Measurements from ENCODE around the gene ZNF208.
"Not testable (repeated sequence)": the region's sequence is repeated elsewhere in the genome, so short reads cannot be mapped to it uniquely, and the experiment has no call there.

ZNF208 gene

DNA sequence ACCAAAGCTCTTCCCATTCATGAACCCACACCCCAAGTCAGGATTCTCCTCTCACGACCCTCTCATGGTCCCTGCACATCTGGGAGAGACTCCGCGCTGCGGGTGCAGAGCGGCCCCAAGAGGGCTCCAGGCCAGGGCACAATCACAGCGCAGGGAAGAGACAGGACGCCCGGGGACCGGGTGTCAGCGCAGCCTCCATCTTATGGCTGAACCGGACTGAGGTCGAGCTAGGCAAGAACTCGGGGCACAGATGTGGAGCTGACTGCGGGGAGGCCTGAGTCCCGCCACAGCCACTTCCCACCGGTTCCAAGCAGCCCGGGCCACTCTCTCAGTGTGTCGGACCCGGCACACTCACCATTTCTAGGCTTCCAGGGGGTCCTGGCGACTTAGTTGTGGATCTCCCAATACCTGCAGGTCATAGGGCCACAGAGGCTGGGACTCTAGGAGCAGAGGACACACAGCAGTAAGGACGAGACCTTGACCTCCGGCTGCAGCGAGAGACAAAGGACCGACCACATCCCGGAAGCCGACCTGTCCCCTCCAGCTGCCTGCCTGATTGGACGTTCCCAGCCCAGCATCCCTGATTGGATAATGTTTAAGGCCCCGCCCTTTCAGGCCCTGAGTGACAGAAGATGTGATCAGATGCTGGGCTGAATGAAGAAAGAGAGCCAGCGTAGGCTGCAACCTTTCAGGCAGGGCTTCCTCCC lies at the start of gene ZNF208:
ZNF208 (minus strand) TSS at position 507 of the 707 bp plus-strand sequence; CDS start at position 358, 149 bp downstream.
- not testable (repeated sequence) for DNase-seq (ENCODE audit: low read depth in 3 of 3)

GRCh38 chr19:22052644-22053013 lies 41.9 kb upstream of the ZNF208 start:
- no peak for DNase-seq (ENCODE audit: low read depth in 3 of 3)

DNA sequence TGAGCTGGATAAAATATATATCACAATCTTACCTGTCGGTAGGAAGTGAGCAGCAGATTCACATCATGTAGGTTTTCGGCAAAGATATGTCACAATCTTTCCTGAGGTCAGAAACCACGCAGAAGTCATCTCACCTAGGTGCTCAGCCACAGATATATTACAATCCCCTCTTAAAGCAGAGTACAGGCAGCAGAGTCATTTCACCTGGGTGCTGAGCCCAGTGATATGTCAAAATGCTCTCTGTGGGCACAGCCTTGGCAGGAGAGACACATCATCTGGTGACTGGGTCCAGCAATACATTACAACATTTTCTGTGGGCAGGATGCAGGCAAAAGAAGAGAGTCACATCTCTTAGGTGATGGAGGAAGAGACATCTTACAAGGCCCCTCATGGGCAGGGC lies 30.4 kb upstream of the ZNF208 start:
- DNase-seq (ENCODE audit: low read depth in 3 of 3) = not testable (repeated sequence)

DNA sequence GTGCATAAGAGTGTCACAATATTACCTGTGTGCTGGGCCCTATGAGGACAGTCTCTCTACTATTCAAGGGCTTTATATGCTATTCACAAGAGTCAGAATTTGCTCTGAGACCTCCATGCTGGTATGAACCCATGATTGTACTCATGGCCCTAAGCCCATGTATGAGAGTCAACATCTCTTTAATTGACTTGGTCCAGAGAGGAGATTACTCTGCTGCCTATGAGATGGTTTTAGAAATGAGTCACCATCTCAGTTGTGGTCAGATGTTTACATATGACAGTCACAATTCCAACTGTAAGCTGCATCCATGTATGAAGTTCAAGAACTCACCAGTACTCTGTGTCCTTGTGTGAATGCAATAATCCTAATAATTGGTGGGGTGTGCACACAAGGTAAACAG lies 19.9 kb upstream of the ZNF208 start:
- DNase-seq (ENCODE audit: low read depth in 3 of 3) = no peak

DNA sequence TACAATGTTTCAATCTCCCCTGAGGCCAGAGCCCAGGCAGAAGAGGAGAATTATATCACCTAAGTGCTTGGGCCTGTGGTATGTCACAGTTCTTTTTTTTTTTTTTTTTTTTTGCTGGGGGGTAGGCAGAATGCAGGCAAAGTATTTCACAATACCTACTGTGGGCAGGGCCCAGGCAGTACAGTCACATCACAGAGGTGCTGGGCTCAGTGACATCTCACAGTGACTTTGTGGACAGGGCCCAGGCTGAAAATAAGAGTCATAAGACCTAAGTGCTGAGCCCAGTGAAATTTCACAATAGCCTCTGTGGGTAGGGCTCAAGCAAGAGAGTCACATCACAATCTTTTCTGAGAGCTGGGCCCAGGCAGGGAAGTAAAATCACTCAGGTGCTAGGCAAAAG lies 15.9 kb upstream of the ZNF208 start:
- DNase-seq (ENCODE audit: low read depth in 3 of 3) = no peak

DNA sequence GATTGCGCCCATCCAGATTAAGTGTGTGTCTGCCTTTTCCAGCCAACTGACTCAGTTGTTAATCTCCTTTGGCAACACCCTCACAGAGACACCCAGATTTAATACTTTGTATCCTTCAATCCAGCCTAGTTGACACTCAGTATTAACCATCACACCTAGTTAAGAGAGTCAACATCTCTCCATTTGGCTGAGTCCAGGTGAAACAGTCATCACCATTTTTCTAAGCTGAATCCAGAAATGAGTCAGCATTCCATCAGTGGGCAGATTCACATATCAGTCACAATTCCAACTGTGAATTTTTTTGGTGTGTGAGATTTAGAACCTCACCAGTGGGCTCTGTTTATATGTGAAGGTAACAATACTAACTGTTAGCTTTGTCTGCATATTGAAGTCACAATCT lies 14.8 kb upstream of the ZNF208 start:
- not testable (repeated sequence) for DNase-seq (ENCODE audit: low read depth in 3 of 3)

DNA sequence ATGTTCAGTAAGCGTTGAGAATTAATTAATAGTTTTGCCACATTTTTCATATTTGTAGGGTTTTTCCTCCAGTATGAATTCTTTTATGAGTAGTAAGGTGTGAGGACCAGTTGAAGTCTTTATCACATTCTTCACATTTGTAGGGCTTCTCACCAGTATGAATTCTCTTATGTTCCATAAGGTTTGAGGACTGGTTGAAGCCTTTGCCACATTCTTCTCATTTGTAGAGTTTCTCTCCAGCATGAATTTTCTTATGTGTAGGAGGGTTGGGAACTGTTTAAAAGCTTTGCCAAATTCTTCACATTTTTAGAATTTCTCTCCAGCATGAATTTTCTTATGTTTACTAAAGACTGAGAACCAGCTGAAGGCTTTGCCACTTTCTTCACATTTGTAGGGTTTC lies 40.3 kb downstream of the ZNF208 start:
- DNase-seq (ENCODE audit: low read depth in 3 of 3) = no peak

DNA sequence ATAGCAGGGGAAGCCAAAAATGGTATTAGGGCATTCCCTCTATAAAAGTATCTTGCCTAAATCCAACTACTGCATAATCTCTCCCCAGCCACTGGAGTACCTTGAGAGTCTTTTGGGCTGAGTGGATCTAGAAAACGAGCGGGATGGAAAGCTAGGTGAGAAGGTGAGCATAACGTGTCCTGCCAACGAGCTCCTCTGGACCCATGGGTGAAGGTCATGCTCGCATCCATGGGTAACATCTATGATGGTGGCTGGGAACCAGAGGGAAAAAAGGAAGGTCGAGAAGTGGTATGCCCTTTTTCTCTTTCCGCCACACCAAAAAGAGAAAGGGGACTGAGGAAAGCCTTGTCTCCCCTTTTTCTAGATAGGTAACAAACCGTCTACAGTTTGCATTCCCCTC lies 63.0 kb downstream of the ZNF208 start:
- DNase-seq (ENCODE audit: low read depth in 3 of 3) = no peak

- DNase-seq (ENCODE audit: low read depth in 3 of 3) = no peak
Measured at GRCh38 chr19:21940684-21941083, 70.1 kb downstream of the ZNF208 start.

DNA sequence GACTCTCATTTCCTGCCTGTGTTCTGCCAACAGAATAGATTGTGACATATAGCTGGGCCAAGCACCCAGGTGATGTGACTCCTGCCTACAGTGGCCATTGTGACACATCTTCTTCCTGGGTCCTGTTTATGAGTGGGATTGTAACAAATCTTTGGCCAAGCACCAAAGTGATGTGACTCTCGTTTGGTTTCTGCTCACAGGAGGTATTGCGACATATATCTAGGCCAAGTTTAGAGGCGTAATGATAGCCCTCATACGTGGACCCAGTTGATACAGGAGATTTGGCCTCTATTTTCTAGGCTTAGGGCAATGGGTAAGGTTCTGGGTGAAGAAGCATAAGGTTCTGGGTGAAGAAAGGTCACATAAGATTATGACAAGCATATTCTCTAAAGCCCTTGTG lies 76.2 kb downstream of the ZNF208 start:
- no peak for DNase-seq (ENCODE audit: low read depth in 3 of 3)

DNA sequence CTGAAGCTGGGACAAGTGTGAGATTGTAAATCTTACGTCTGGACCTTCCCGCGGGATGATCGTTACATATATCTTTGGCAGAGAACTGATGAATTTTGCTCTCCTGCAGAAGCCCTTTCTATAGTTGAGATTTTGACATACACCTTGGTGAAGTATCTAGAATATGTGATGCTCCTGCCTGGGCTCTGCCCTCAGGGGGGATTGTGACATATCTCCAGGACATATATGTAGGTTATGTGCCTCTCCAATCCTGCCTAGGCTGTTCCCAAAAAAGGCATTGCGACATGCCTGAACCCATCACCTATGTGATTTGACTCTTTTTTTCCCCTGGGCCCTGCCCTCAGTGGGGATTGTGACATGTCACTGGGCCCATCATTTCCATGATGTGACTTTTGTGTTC lies 76.6 kb downstream of the ZNF208 start:
- no peak for DNase-seq (ENCODE audit: low read depth in 3 of 3)

- DNase-seq (ENCODE audit: low read depth in 3 of 3) = no peak
Measured at GRCh38 chr19:21922276-21922675, 88.5 kb downstream of the ZNF208 start.

DNA sequence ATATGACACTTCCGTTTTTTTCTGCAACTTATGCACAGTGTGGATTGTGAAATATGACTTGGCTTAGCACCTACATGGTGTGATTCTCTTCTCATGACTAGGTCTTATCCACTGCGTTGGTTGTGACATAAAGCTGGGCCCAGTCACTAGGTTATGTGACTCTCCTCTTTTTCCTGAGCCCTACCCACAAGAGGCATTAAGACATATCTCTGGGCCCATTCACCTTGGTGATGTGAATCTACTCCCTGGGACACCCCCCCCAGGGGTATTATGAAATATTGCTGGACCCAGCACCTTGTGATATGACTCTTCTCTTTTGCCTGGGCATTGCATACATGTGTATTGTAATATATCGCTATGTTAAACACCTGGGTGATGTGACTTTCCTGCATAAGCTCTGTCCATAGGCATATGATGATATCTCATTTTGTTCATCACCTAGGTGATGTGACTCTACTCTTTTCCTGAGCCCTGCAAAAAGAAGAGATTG lies 89.0 kb downstream of the ZNF208 start:
- DNase-seq (ENCODE audit: low read depth in 3 of 3) = no peak

- DNase-seq (ENCODE audit: low read depth in 3 of 3) = no peak
Measured at GRCh38 chr19:21915411-21915810, 95.3 kb downstream of the ZNF208 start.

DNA sequence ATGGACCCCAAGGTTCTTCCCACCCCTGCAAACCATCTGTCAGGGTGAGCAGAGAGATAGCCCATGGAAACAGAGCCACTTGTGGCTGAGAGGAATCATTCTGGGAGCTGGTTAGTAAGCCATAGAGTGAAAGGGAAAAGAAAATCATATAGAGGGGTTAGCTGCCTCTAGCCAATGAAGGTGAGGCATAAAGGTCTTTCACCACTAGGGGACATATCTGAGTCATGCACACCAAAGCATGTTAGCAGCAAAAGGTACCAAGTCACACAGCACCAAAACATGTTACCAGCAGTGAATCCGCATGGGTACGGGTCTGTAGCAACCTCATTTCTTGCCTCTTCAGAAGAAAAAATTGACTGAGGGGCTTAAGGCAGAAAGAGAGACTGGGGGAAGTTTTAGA lies 98.1 kb downstream of the ZNF208 start:
- DNase-seq (ENCODE audit: low read depth in 3 of 3) = no peak

DNA sequence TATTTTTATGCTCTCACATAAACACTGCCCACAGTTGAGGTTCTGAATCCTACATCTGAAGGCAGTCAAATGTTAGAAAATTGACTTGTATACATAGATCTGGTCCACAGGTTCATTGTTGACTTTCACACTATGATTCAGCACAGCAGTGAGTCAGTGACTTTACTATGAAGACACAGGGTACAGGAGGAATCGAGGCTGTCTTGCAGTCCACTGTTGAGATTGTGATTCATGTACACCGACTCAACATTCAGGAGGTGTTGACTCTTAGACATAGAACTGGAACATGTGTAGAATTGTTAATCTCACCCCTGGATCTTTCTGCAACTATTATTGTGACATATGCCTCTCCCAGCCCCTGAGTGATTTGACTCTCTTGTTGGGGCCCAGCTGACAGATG lies 100.4 kb downstream of the ZNF208 start:
- no peak for DNase-seq (ENCODE audit: low read depth in 3 of 3)

- no peak for DNase-seq (ENCODE audit: low read depth in 3 of 3)
Measured at GRCh38 chr19:21908066-21908465, 102.7 kb downstream of the ZNF208 start.

DNA sequence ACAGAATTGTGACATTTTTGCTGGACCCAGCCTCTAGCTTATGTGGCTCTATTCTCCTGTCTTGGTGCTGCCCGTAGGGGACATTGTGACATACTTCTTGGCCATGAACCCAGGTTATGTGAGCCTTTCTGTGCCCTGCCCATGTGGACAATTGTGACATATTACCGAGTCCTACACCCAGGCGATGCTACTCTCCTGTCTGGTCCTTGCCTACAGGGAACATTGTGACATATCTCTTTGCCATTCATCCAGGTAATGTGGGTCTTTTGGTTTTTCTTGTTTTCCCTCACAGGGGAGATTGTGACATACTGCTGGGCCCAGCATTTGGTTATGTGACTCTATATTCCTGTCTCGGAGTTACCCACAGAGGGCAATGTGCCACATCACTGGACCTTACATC lies 103.2 kb downstream of the ZNF208 start:
- DNase-seq (ENCODE audit: low read depth in 3 of 3) = no peak

DNA sequence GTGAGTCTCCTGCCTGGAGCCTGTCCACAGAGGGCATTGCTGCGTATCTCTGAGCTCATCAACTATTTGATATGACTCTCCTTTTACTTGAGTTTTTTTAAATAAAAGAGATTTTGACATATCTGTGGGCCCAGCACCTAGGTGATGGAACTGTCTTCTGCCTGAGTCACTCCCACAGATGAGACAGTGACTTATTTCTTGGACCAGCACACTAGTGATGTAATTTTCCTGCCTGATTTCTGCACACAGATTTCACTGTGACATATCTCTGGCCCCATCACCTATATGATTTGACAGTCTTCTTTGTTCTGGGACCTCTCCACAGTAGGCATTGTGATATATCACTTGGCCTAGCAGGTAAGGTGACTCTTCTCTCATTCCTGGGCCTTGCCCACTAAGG lies 108.2 kb downstream of the ZNF208 start:
- DNase-seq (ENCODE audit: low read depth in 3 of 3) = no peak

GRCh38 chr19:21901861-21902260 lies 108.9 kb downstream of the ZNF208 start:
- no peak for DNase-seq (ENCODE audit: low read depth in 3 of 3)

DNA sequence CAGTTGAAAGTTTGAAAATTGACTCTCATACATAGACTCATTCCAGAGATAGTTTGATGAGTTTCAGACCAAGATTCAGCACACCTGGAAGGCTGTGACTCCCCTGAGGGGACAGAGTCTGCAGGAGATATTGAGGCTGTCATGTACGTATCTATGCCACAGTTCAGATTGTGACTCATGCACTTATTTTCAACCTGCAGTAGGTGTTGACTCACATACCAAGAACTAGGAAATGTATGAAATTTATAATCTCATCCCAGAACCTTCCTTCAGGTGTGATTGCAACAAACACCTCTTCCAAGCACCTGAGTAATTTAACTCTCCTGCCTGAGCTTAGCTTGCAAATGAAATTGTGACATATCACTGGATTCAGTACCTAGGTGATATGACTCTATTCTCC lies 110.3 kb downstream of the ZNF208 start:
- no peak for DNase-seq (ENCODE audit: low read depth in 3 of 3)

- DNase-seq (ENCODE audit: low read depth in 3 of 3) = no peak
Measured at GRCh38 chr19:21891086-21891485, 119.7 kb downstream of the ZNF208 start.

DNA sequence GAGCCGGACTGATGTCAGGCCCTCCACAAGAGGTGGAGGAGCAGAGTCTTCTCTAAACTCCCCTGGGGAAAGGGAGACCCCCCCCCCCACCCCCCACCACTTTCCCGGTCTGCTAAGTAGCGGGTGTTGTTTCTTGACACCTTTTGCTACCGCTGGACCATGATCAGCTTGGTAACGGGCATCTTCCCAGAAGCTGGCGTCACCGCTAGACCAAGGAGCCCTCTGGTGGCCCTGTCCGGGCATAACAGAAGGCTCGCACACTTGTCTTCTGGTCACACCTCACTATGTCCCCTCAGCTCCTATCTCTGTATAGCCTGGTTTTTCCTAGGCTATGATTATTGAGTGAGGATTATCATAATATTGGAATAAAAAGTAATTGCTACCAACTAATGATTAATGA lies 120.7 kb downstream of the ZNF208 start:
- not testable (repeated sequence) for DNase-seq (ENCODE audit: low read depth in 3 of 3)

DNA sequence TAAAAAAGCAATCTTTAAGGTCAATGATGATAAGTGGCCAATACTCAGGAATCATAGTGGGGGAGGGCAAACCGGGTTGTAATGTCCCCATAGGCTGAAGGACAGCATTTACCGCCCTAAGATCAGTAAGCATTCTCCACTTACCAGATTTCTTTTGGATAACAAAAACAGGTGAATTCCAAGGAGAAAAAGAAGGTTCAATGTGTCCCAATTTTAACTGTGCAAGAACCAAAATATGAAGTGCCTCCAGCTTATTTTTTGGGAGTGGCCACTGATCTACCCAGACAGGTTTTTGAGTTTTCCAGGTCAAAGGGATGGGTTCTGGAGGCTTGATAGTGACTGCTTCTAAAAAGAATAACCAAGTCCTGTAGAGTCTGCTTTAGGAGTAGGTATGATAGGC lies 125.2 kb downstream of the ZNF208 start:
- DNase-seq (ENCODE audit: low read depth in 3 of 3) = not testable (repeated sequence)
